Thyroid gland (tissue), 4 donors: ENCODE data around the gene ALG12.

Experiments used
- POLR2A ChIP-seq, 2 donors: fragments of 450-650 bp; IDR thresholded peaks; one replicate each; pipeline ENCODE4 v1.6.1; 2017; ENCODE audit warnings: antibody characterized with exemption in 2 of 2, mild to moderate bottlenecking in 2 of 2, moderate library complexity in 1 of 2
- TF ChIP-seq, protein P1 (sequence below), 6 experiments: fragments of 200-600 bp in 3 of 6; fragments of 450-650 bp in 3 of 6; sonication (generic) in 3 of 6; IDR thresholded peaks; one replicate each; pipeline ENCODE4 v1.5.1; 2016 to 2019; ENCODE audit warnings: antibody characterized with exemption in 6 of 6, mild to moderate bottlenecking in 2 of 6, inconsistent platforms in 1 of 6, moderate library complexity in 1 of 6

DNA sequence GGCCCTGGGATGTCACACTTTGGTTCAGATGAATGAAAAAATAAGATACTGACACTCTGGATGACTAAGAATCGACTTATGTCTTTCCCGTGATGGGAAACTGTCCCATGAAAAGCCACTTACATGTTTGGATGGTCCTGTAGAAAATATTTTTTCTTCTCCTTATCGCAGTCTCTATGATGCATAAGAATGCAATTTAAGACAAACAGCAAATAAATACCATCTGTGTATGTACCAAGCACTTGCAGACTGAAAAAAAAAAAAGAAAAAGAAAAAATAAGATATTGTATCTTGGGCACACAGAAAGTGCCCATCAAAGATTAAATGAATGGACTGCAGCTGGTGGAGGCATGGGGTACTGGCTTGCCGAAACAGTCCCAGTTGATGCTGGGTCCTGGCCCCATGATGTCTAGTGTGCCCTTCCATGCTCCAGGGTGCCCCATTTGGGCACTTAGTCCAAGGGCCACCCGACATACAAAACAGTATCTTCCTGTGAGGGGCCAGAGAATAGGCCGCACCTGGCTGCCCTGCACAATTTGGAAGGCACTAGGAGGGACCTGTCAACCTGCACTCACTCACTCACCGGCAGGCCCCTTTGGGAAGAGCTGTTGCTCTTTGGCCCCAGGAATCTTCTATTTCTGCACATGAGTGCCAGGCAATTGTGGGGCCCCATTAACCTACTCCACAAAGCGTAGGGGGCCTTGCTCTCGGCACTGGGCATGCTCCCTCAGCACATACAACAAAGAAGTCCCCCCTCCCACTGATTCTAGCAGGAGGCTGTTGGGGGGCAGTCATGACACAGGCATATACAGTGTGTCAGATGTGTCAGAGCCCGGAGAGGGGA lies 67.1 kb downstream of the ALG12 start:
- TF ChIP-seq, protein P1, sequence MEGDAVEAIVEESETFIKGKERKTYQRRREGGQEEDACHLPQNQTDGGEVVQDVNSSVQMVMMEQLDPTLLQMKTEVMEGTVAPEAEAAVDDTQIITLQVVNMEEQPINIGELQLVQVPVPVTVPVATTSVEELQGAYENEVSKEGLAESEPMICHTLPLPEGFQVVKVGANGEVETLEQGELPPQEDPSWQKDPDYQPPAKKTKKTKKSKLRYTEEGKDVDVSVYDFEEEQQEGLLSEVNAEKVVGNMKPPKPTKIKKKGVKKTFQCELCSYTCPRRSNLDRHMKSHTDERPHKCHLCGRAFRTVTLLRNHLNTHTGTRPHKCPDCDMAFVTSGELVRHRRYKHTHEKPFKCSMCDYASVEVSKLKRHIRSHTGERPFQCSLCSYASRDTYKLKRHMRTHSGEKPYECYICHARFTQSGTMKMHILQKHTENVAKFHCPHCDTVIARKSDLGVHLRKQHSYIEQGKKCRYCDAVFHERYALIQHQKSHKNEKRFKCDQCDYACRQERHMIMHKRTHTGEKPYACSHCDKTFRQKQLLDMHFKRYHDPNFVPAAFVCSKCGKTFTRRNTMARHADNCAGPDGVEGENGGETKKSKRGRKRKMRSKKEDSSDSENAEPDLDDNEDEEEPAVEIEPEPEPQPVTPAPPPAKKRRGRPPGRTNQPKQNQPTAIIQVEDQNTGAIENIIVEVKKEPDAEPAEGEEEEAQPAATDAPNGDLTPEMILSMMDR (IDR thresholded peaks at IDR 0.05) = no peak
- no peak for TF ChIP-seq POLR2A (IDR thresholded peaks at IDR 0.05)
